ENCODE results near the gene ADORA1. TPM values are rescaled to one million over a fixed set of nuclear protein-coding genes. Genes with fewer than 3 reads are reported as not detected.

Gene ADORA1
- total RNA-seq, 1 donor from 2014 or later = 2.7 TPM

- peak; percentile 82 for DNase-seq (ENCODE audit: low spot score)
Measured at GRCh38 chr1:203120325-203121153, 7.0 kb upstream of the ADORA1 start.

GRCh38 chr1:203121186-203122015 lies 6.1 kb upstream of the ADORA1 start:
- DNase-seq (ENCODE audit: low spot score) = peak; percentile 47

DNA sequence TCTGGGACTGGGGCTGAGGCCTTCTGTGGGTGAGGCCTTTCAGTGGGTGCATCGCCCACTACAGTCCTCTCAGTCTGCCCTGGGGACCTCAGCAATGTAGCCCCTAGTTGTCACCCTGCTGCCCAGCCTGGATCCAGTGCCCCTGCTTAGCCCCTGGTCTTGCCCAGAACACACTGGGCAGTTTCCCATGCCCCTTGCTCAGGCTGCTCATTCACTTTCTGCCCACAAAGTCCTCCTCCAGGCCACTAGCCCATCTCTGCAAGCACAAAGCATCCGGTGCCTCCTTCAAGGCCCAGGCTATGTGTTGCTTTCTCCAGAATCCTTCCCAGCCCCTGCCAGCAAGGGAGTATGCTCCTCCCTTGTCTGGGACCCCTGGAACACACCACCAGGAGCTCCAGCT lies 5.4 kb upstream of the ADORA1 start:
- DNase-seq (ENCODE audit: low spot score) = peak; percentile 67

DNA sequence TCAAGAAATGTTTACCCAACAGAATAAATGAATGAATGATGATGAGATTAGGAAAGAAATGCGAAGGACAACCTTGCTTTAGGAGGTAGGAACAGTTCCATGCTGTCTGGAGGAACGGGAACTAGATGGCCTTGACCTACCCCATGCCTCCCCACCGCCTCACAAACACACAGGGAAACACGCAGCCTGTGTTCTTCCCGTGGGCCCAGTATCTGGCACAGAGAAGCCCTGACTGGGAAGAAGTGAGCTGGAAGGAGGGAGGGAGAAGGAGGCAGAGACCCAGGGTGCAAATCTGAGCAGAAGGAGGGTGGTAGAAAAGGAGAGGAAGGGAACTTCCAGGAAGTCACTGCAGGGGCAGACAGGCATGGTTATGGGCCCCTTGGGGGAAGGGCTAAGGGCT lies 3.5 kb upstream of the ADORA1 start:
- peak; percentile 60 for DNase-seq (ENCODE audit: low spot score)

DNA sequence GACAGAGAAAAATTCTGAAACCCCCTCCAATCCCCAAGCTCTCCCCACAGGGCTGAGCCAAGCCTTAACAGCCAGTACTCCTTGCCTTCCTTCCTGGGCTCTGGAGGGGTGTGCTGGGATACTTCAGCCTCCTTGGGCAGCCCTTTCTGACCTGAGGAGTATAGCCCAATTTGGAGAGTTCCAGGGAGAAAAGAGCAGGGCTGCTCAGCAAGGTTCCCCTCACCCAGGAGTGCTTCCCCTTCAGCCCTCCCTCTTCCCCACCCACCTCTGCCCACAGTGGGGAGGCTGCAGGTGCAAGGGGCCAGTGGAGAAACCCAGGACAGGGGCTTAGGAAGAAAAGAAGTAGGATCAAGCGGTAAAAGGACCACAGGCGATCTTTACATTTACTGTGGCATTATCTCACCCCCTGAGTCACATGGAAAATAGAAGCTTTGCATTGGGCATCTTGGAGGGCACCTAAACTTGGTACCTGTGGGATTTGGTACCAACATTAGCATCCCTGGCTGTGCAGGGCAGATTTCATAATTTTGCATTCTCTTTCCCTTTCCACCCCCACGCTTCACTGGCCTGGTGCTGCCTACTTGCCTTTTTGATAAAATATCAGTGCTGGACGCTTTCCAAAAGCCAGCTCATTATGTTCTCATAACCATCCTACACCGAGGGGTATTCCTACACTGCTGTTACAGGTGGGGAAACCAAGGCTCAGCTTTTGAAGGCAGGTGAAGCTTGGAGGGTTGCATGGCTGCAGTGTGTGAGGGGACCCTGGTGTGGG lies 2.8 kb upstream of the ADORA1 start:
- no peak for DNase-seq (ENCODE audit: low spot score)

- DNase-seq (ENCODE audit: low spot score) = peak; percentile 53
Measured at GRCh38 chr1:203126151-203126865, 1.2 kb upstream of the ADORA1 start.

GRCh38 chr1:203126866-203127665 lies 460 bp upstream of the ADORA1 start:
- DNase-seq (ENCODE audit: low spot score) = no peak

- no peak for DNase-seq (ENCODE audit: low spot score)
Measured at GRCh38 chr1:203128431-203128715, 847 bp downstream of the ADORA1 start.

- DNase-seq (ENCODE audit: low spot score) = peak; percentile 88
Measured at GRCh38 chr1:203128716-203129500, 1.4 kb downstream of the ADORA1 start.

DNA sequence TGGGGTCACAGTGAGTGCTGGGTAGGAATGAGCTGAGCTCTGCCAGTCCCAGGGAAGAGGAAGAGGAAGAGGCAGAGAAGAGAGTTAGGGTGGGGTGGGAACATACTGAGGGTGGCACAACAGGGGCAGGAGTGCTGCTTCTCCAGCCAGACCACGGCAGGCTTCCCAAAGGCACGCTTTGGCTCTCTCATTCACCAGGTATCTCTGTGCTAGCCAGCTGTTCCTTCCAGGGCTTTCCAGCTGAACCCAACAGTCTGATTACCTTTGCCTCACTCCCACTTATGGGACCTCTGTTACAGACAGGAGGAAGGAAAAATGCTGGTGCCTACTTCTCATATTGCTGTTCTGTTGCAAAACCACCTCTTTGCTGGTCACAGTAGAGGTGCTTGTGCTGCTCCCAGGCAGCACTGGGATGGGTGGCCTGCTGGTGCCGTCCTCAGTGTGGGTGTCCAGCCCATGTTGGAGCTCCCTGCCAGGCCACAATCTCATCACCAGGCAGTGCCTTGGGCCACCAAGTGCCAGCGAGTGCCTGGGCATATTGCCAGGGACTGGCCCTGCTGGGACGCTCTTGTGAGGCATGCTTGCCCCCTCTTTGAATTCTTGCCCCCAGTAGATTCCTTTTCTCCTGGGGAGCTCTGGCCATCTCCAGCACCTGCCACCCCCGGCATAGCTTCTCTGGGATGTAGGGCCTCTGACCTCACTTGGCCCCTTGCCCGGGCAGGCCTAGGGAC lies 2.1 kb downstream of the ADORA1 start:
- peak; percentile 72 for DNase-seq (ENCODE audit: low spot score)

DNA sequence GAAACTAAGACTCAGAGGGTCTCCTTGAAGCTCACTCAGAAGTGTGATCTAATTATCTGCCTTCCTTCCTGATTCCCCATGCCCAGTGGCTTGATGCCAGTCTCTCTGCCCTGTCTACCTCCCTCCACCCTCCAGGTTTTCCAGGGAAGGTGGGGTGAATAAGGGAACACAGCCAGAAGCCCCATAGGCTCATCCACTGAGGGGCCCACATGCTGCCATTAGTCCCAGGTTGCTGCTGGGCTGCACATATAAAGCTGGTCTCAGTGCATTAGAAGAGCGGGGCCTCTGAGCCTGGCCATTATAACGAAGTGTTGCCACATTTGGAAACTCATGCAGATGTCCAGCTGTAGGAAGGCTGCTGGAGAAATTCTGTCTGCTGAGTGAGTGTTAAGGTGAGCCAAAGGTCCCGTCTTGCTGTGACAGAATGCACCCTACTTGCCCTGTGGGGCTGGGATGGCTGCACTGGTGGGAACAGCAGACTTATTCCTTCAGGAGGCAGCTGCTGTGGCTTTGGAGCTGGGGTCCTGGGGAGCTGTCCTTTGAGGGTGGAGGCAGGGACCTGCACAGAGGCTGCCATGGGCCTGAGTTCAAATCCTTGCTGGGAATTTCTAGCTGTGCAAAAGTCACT lies 2.9 kb downstream of the ADORA1 start:
- no peak for DNase-seq (ENCODE audit: low spot score)

GRCh38 chr1:203131548-203132200 lies 4.1 kb downstream of the ADORA1 start:
- peak; percentile 78 for DNase-seq (ENCODE audit: low spot score)

DNA sequence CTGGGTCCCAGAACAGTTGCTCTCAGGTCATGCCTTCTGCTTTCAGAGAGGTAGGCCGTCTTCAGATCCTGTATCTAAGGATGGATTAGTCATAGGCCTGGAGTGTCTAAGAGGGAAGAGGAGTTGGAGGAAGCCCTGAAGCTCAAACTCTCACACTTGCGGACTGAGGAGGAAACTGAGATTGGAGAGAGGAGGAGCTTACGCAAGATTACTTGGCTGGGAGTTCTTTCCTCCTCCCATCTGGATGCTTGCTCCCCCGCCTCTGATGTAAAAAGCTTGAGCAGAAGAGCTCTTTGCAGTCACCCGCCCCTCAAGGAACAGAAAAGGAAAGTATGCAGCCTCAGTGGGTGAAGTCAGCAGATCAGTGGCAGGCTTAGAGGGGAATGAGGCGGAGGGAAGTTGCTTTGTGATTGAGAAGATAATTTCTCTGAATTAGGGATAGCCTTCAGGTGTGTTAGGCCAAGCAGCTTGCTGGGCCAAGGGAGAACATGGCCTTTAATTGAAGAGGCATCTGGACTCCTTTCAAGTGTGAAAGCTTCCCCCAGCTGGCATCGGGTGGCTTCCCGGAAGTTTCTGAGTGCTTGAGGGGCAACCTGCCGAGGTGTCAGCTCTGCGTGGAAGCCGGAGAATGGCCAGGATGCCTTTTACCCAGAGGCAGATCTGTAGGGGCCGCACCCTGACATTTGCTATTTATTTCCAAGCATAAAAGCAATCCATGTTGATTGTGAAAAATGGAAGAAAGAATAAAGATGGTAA lies 6.6 kb downstream of the ADORA1 start:
- peak; percentile 57 for DNase-seq (ENCODE audit: low spot score)

GRCh38 chr1:203135636-203136305 lies 8.2 kb downstream of the ADORA1 start:
- no peak for DNase-seq (ENCODE audit: low spot score)

GRCh38 chr1:203136409-203137042 lies 9.0 kb downstream of the ADORA1 start:
- no peak for DNase-seq (ENCODE audit: low spot score)

GRCh38 chr1:203137324-203137723 lies 9.8 kb downstream of the ADORA1 start:
- DNase-seq (ENCODE audit: low spot score) = no peak
